Esophagus squamous epithelium (tissue), 5 donors: ENCODE data around the gene NIP7. TPM values are rescaled to one million over a fixed set of nuclear protein-coding genes. Genes with fewer than 3 reads are reported as not detected.

Experiments used
- DNase-seq: peaks from one replicate; lab custom pipeline; 2025; lab: John Stamatoyannopoulos, UW
- H3K27ac ChIP-seq, 4 donors: fragments of 200-600 bp; sonication (generic); one replicate each; pipeline ENCODE4 v1.5.1; 2016 to 2019; ENCODE audit warnings: mild to moderate bottlenecking in 1 of 4
- H3K27me3 ChIP-seq, 4 donors: fragments of 200-600 bp; sonication (generic); 1 replicate in 3 of 4; 2 replicates in 1 of 4; pipeline versions ENCODE4 v1.5.1 to v1.6.0; 2017 to 2021; ENCODE audit warnings: antibody characterized with exemption in 1 of 4
- H3K36me3 ChIP-seq, 3 donors: fragments of 200-600 bp; sonication (generic); one replicate each; pipeline ENCODE4 v1.5.1; 2016 to 2019
- H3K4me1 ChIP-seq, 3 donors: fragments of 200-600 bp; sonication (generic); one replicate each; pipeline ENCODE4 v1.5.1; 2017 to 2019
- H3K4me3 ChIP-seq, 4 donors: fragments of 200-600 bp; sonication (generic); 1 replicate in 3 of 4; 2 replicates in 1 of 4; pipeline ENCODE4 v1.5.1; 2016 to 2019; ENCODE audit warnings: mild to moderate bottlenecking in 2 of 4, moderate library complexity in 1 of 4
- H3K9me3 ChIP-seq, 3 donors: fragments of 200-600 bp; sonication (generic); one replicate each; pipeline ENCODE4 v1.5.1; 2016 to 2019
- CTCF ChIP-seq, 6 experiments: fragments of 450-650 bp in 4 of 6; fragments of 200-600 bp in 2 of 6; sonication (generic) in 2 of 6; IDR thresholded peaks; one replicate each; pipeline ENCODE4 v1.5.1; 2016 to 2019; ENCODE audit warnings: antibody characterized with exemption in 6 of 6, mild to moderate bottlenecking in 4 of 6, moderate library complexity in 4 of 6
- POLR2A ChIP-seq, 4 donors: fragments of 450-650 bp; IDR thresholded peaks; one replicate each; pipeline ENCODE4 v1.6.1; 2017; ENCODE audit warnings: antibody characterized with exemption in 4 of 4, mild to moderate bottlenecking in 4 of 4, moderate library complexity in 3 of 4
- WGBS, 2 donors: methylation state at CpG; one replicate each; pipeline ENCODE4 v1.1.5; 2018; 5-methylcytosine and 5-hydroxymethylcytosine counted together
- intact Hi-C: fragments of 100-400 bp; cut with DNase I; formaldehyde crosslinking; loops from one replicate; pipeline ENCODE4 v1.15.0; 2022
- total RNA-seq, 4 donors: library from RNA; depleted of rRNA; stranded (reverse); fragments of >200 nt; gene quantifications; one replicate each; pipeline ENCODE4 v1.1.0, GENCODE V29; 2016
- donor health status: DM: yes; HTN: yes; CAD: no.

The NIP7 gene
- total RNA-seq, 4 donors from 2014 or later, result 14.1 to 29.6 (median 25.5) TPM

GRCh38 chr16:69330286-69331109 lies 9.1 kb upstream of the NIP7 start, which contains the start of gene PDF:
Gene PDF, minus strand, starts transcription at chr16:69330588. Its CDS starts 18 bp downstream, at chr16:69330570.
- H3K4me1 ChIP-seq, result peaks cover 21 to 61% (median 38%) of the 10 kb centered on the region in 3 donors

GRCh38 chr16:69334696-69335095 lies 4.9 kb upstream of the NIP7 start:
- H3K4me1 ChIP-seq, result peaks cover 14 to 40% (median 22%) of the 10 kb centered on the region in 3 donors
- H3K27ac ChIP-seq, result no peak overlapping the region
- H3K36me3 ChIP-seq, result peaks cover 0 to 53% (median 24%) of the 10 kb centered on the region in 3 donors
- WGBS, 2 donors, result 94 to 100% methylated on average over 6 to 8 of the region's 9 CpGs
- H3K27me3 ChIP-seq, result no peaks in the 10 kb centered on the region
- TF ChIP-seq POLR2A (IDR thresholded peaks at IDR 0.05) (no peak), CTCF (IDR thresholded peaks at IDR 0.05) (no peak)
- no peak for DNase-seq
- H3K4me3 ChIP-seq, result no peak overlapping the region
- no peaks in the 10 kb centered on the region for H3K9me3 ChIP-seq
- intact Hi-C loops, result no loop called here

More at GRCh38 chr16:69330286-69331109, 9.1 kb upstream of the NIP7 start, which contains the start of gene PDF:
- TF ChIP-seq POLR2A (IDR thresholded peaks at IDR 0.05) (peak in 2 of 4 donors; percentile 78 to 81), CTCF (IDR thresholded peaks at IDR 0.05) (peak in 1 of 6 experiments; percentile 44)
- WGBS, 2 donors, result 0 to 2% methylated on average over 4 to 7 of the region's 93 CpGs
- intact Hi-C loops, result no loop called here
- peak; percentile 43 for DNase-seq
- peaks cover 0 to 69% (median 29%) of the 10 kb centered on the region in 3 donors for H3K36me3 ChIP-seq
- peak within 1 kb of the TSS; percentile 68 to 98 (median 92) for H3K4me3 ChIP-seq
- H3K27me3 ChIP-seq, result no peaks in the 10 kb centered on the region
- H3K27ac ChIP-seq, result peak within 1 kb of the TSS; percentile 92 to 98 (median 96)
- H3K9me3 ChIP-seq, result no peaks in the 10 kb centered on the region

DNA sequence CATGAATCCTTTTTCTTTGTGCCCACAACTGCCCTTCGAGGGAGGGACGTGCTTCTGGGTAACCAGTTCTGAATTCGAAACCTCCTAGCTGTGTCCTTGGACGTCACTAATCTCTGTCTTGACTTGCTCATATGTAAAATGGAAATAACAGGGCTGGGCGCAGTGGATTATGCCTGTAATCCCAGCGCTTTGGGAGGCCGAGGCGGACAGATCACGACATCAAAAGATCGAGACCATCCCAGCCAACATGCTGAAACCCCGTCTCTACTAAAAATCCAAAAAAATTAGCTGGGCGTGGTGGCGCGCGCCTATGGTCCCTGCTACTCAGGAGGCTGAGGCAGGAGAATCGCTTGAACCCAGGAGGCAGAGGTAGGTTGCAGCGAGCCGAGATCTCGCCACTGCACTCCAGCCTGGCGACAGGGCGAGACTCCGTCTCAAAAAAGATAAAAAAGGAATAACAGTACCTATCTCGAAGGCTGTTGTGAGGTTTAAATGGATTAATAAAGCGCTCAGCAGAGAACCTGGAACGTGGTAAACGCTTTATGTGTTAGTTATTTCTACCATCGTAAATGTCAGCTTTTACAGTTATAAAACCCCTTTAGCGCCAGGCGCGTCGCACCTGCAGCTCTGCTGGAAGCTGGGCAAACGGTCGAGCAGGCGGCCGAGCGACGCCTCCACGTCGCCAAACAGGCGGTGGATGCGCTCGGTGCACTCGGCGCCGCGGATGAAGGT lies 849 bp upstream of the NIP7 start:
- peaks cover 0 to 61% (median 24%) of the 10 kb centered on the region in 3 donors for H3K36me3 ChIP-seq
- no peak for DNase-seq
- no peaks in the 10 kb centered on the region for H3K27me3 ChIP-seq
- intact Hi-C loops, result no loop called here
- H3K9me3 ChIP-seq, result no peaks in the 10 kb centered on the region
- H3K4me1 ChIP-seq, result peaks cover 17 to 43% (median 24%) of the 10 kb centered on the region in 3 donors
- TF ChIP-seq POLR2A (IDR thresholded peaks at IDR 0.05) (no peak), CTCF (IDR thresholded peaks at IDR 0.05) (no peak)
- WGBS, 2 donors, result 13 to 23% methylated on average over 34 to 44 of the region's 46 CpGs
- H3K27ac ChIP-seq, result peak overlapping the region; percentile 85 to 92 (median 89)
- H3K4me3 ChIP-seq, result peak overlapping the region; percentile 70 to 93 (median 84)

GRCh38 chr16:69340095-69340644 lies 598 bp downstream of the NIP7 start:
- H3K27ac ChIP-seq, result peak overlapping the region; percentile 85 to 92 (median 89)
- intact Hi-C loops, result no loop called here
- no peaks in the 10 kb centered on the region for H3K9me3 ChIP-seq
- H3K4me3 ChIP-seq, result peak overlapping the region; percentile 70 to 93 (median 84)
- WGBS, 2 donors, result 8 to 16% methylated on average over 5 to 15 of the region's 16 CpGs
- peaks cover 17 to 43% (median 24%) of the 10 kb centered on the region in 3 donors for H3K4me1 ChIP-seq
- TF ChIP-seq CTCF (IDR thresholded peaks at IDR 0.05), result no peak
- no peak for TF ChIP-seq POLR2A (IDR thresholded peaks at IDR 0.05)
- DNase-seq, result no peak
- peaks cover 0 to 61% (median 9%) of the 10 kb centered on the region in 3 donors for H3K36me3 ChIP-seq
- no peaks in the 10 kb centered on the region for H3K27me3 ChIP-seq
